Measurements from ENCODE around the gene CHRNA3.

The CHRNA3 gene

GRCh38 chr15:78635346-78635745 is 14.6 kb upstream of the CHRNA3 start:
- DNase-seq, result no peak

GRCh38 chr15:78634210-78635145 is 13.7 kb upstream of the CHRNA3 start:
- DNase-seq, result no peak

GRCh38 chr15:78633348-78633747 is 12.6 kb upstream of the CHRNA3 start:
- DNase-seq, result no peak

- no peak for DNase-seq
These were observed 10.3 kb upstream of the CHRNA3 start for GRCh38 chr15:78630886-78631633.

DNA sequence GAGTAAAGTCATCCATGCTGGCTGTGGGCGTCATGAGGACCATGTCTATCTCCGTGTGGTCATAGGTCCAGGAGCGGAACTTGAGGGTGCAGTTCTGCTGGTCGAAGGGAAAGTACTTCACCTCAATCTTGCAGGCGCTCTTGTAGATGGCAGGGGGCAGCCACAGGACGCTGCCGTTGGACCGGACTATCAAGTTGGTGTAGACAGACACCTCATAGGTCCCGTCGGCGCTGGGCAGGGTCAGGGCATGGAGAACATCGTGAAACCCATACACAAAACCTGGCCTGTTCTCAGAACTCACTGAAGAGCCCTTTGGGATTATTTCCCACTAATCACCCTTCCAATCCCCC is 8.9 kb upstream of the CHRNA3 start:
- DNase-seq, result no peak

DNA sequence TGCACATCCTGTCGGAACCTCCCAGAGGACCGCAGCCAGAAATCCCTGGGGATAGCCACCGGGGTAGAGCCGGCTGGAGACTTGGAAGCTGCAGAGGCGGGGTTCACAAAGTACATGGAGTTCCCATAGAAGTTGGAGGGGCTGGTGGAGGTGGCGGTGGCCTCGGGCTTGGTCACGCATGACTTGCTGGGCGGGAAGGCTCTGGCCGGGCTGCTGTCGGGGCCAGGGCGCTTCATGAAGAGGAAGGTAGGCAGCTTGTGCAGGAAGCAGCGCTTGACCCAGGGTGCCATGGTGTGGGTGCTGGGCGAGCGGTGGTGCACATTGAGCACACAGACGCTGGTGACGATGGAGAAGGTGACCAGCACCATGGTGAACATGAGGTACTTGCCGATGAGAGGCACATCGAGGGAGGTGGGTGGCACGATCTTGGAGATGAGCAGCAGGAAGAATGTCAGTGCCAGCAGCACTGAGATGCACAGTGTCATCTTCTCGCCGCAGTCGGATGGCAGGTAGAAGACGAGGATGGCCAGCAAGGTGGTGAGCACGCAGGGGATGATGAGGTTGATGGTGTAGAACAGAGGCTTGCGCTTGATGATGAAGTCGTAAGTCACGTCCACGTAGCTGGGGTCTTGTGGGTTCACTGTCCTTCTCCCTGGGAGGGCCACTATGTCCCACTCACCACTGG is 8.4 kb upstream of the CHRNA3 start:
- DNase-seq, result no peak

GRCh38 chr15:78628227-78628626 is 7.4 kb upstream of the CHRNA3 start:
- no peak for DNase-seq

GRCh38 chr15:78627348-78627747 is 6.6 kb upstream of the CHRNA3 start:
- DNase-seq, result no peak

GRCh38 chr15:78626381-78626995 is 5.7 kb upstream of the CHRNA3 start:
- no peak for DNase-seq

DNA sequence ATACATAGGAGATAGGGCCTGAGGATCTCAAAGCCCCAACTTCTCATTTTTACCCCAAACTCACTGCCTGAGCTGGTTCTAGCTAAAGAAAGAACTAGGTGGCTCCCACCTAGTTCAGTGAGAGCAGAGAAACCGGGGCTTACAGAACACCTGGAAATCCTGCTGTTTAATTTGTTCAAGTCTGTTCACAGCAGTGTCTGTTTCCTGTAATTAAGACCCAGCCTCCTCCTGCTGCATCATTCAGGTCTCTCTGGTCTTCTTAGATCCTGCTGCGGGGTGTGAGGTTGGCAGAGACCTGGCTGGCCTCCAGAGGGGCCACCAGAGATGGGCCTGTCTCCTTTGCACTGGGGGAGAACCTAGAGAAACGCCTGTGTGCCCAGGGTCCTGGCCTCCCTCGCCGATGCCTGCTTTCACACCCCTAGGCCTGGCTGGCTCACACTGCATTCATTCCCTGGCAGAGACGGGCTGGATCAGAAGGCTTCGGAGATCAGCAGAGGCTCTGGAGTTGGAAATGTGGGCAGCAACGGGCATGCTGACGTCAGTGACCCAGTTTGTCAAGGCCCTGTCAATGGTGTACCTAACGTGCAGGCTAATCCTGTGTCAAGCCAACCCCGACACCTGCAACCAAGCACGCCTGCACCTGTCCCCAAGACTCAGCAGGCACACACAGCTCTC is 4.9 kb upstream of the CHRNA3 start:
- DNase-seq, result no peak

GRCh38 chr15:78624651-78625590 is 4.1 kb upstream of the CHRNA3 start:
- DNase-seq, result no peak

DNA sequence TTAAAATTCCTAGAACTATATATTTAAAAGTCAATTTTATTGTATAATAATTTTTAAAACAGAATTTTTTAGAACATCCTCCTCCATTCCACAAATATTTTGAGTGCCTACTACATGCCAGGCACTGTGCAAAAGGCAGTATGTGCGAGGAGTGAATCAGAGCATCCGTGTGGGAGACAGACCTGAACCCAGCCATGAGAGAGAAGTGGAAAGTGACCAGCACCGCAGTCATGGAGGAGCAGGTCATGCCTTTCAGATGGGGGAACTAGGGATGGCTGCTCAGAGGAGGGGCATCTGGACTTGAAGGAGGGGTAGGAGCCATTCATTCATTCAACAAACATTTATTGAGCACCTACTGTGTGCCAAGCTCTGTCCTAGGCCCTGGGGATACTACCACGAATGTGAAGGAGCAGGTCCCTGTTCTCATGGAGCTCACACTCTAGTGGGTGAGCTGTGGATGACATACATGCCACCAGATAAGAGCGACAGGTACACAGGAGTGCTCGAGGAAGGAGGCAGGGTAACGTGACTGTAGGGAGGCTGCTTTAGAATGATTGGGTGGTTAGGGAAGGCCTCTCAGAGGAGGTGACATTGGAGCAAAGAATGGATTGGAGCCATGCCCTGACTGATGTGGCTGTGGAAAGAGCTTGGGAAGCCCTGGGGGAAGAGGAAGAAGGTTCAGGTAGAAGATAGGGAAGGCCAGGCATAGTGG is 3.1 kb upstream of the CHRNA3 start:
- DNase-seq, result no peak

GRCh38 chr15:78621810-78622402 is 1.1 kb upstream of the CHRNA3 start:
- no peak for DNase-seq

- no peak for DNase-seq
These were observed 722 bp downstream of the CHRNA3 start for GRCh38 chr15:78620021-78620526.

GRCh38 chr15:78619022-78619950 is 1.5 kb downstream of the CHRNA3 start:
- DNase-seq, result no peak

GRCh38 chr15:78618490-78618934 is 2.3 kb downstream of the CHRNA3 start:
- DNase-seq, result peak; percentile 47 to 78

DNA sequence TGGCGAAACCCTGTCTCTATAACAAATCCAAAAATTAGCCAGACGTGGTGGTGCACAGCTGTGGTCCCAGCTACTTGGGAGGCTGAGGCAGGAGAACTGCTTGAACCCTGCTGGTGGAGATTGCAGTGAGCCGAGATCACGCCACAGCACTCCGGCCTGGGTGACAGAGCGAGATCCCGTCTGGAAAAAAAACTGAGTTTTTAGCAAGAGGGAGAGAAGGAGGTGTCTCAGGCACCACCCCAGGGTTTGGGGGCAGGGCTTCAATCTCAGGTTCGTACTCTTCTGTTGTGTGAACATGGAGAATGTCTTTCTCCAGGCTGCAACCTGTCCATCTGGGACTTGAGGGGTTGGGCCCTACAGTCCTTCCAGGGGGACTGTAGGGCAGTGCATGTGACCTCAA is 2.7 kb downstream of the CHRNA3 start:
- no peak for DNase-seq

DNA sequence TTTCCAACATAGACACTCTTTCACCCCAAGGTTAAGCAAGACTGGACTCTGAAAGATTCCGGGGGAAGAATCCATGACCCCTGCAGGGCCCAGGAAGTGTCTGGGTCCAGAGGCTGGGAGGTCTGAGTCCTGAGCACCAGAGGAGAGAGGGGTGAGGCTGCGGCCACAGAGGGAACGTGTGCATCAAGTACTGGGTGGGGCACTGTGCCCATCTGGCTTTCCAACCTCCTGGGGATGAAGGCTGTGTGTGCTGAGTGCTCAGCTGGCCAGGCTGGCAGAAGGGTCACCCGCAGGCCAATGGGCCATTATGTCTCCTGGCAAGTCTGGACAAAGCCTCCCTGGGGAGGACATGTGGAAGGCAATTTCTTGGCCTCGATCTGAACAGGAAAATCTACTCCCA is 3.3 kb downstream of the CHRNA3 start:
- no peak for DNase-seq

DNA sequence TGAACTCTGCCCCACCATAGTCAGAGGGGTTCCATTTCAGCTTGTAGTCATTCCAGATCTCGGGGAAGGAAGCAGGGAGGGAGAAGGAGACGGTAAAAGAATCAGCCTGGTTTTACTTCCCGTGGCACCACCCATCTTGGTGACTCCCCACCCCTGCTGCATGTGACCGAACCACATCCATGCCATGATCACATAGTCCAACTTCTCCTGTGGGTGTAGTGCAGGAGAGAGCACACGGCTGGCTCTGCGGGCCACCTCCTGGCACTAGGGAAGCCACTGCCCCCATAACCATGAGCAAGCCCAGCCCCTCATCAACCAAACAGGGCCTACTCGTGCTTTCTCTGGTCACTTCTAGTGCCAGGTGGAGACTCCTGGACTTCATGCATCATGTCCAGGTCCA is 3.7 kb downstream of the CHRNA3 start:
- DNase-seq, result no peak
